Activated CD8-positive, alpha-beta memory T cell treated with anti-CD3 and anti-CD28 coated beads for 4 hours (primary cell): ENCODE measurements around the gene PCAT6.
A peak's percentile ranks its signal among the peaks of the same experiment; 100 is the strongest.
"Not testable (repeated sequence)": the region's sequence is repeated elsewhere in the genome, so short reads cannot be mapped to it uniquely, and the experiment has no call there.

Experiments used
- DNase-seq, 2 donors: peaks; one replicate each; pipeline ENCODE4 v3.0.0-alpha.2; 2020; ENCODE audit warnings: low read depth in 2 of 2

The PCAT6 gene

GRCh38 chr1:202807451-202807925, 3.3 kb upstream of the PCAT6 start:
- DNase-seq: peak in 1 of 2 donors; percentile 18

- DNase-seq: peak; percentile 39 to 58
Measured at GRCh38 chr1:202807926-202808757, 2.6 kb upstream of the PCAT6 start, which contains the start of gene KDM5B. Gene KDM5B (minus strand): TSS chr1:202808421. CDS start chr1:202808305, 116 bp downstream.

DNA sequence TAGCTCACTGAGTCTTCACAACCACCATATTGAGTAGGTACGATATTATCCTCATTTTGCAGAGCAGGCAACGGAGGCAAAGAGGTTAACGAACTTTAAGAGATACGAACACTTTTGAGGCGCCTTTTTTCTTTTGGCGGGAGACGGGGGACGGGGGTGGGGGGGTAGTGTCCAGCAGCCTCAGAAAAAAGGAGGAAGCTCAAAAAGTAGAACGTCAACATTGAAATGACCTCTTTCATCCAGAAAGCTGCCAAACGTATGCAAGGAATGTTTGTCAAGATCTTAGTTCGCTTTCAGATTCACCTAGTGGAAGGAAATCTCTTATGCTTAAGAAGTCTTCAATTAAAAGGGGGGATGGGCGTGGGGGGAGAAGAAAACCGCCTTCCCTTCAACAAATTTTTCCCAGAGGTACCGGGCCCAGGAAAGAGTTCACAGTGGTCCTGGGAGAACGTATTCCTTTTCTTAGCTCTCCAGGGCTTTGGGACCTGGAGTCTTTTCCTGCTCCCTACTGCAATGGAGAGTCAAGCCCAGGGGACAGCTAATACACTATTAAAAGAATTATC, 1.1 kb upstream of the PCAT6 start:
- no peak for DNase-seq

GRCh38 chr1:202810193-202810614, 550 bp upstream of the PCAT6 start:
- no peak for DNase-seq

DNA sequence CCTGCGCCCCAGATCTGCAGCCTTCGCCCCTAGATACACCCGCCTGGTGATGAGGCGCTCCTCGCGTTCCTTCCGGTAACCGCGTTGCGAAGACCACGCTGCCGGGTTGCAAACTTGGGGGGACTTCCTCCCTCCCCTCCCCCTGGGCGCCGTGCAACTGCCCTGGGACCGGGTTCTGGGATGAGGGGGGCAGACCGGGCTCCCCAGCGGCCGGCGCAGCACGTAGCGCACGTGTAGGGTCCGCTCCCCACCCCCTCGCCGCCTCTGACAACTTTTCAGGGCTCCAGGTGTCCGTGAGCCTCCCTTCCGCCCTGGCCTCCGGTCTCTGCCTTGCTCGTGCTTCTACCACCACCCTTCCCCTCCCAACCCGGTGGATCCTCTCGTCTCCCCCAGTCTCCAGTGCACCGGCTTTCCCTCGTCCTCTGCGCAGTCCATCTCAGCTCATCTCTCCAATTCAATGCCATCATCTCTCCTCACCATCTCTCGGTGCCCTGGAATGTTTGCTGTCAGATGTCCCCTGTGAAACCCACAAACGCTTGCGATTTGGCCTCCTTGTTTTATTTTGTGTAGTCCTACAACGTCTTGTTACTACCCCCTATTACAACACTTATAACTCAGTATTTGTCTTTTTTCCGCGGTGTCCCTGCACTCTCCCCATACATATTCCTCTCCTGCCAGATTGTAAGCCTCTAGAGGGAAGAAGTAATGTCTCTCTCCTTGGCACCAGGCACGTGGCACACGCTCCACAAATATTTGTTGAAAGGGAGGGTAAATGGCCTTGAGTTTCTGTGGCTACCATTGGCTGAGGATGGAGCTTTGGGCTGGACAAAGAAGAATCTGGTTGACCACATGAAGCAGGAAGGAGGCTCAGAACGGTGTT, 782 bp downstream of the PCAT6 start:
- no peak for DNase-seq

GRCh38 chr1:202812176-202813026, 1.6 kb downstream of the PCAT6 start:
- DNase-seq: no peak

DNA sequence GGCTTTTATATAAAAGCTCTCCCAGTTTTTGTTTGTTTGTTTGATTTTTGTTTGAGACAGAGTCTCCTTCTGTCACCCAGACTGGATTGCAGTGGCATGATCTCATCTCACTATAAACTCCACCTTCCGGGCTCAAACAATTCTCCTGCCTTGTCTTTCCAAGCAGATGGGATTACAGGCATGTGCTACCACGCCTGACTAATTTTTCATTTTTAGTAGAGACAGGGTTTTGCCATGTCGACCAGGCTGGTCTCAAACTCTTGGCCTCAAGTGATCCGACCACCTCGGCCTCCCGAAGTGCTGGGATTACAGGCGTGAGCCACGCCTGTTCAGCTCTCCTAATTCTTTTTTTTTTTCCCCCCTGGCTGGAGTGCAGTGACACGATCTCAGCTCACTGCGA, 4.4 kb downstream of the PCAT6 start:
- DNase-seq: no peak

DNA sequence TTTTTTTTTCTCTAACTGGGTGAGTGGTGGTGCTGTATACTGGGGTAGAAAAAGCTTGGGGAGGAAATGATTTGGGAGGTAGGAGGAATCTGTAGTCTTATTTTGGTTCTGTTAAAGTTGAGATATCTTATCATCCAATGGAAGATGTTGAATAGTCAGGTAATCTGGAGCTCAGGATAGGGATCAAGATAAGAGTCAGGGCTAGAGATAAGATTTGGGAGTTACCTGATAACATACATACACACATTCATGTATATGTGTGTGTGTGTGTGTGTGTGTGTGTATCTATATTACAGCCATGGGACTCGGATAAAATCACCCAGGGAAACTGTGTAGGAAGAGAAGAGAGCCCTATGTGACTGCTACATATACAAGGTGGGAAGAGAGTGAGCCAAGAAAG, 8.1 kb downstream of the PCAT6 start:
- no peak for DNase-seq

DNA sequence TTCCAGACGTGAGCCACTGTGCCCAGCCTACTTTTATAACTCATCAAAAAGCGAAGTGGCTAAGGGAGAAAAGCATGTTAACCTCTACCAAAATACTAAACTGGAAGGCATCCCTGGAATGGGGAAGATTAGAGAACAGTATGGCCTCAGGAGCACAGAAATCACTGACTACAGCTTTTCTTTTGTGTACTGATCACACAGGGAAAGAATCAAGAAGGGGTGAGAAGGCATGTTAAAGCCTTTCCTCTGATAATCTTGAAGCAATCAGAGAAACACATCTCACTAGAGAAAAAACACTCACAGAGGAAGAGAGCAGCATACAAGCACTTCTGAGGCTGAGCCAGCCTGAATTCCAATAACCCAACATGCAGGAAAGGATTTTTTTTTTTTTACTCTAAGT, 10.7 kb downstream of the PCAT6 start:
- DNase-seq: no peak

- no peak for DNase-seq
Measured at GRCh38 chr1:202825748-202826147, 15.0 kb downstream of the PCAT6 start.

DNA sequence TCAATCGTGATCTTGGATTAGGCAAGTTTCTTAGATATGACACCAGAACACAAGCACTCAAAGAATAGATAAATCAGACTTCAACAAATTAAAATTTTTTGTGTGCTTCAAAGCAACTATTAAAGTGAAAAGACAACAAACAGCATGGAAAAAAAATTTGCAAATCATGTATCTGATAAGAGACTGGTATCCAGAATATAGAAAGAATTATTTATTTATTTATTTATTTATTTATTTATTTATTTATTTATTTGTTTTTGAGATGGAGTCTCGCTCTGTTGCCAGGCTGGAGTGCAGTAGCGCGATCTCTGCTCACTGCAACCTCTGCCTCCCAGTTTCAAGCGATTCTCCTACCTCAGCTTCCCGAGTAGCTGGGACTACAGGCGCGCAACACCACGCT, 18.5 kb downstream of the PCAT6 start:
- not testable (repeated sequence) for DNase-seq

DNA sequence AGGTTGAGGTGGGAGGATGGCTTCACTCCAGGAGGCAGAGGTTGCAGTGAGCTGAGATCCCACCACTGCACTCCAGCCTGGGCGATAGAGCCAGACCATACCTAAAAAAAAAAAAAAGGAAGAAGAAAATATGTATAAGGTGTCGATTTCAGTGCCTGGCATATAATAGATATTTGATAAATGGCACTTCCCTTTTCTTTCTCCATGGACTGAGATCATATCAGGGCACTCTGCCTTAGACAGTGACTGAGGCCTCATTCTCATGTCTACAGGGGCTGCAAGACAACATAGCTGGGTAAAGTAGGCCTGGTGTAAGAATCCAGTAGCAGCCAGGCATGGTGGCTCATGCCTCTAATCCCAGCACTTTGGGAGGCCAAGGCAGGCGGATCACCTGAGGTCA, 21.2 kb downstream of the PCAT6 start:
- DNase-seq: no peak

DNA sequence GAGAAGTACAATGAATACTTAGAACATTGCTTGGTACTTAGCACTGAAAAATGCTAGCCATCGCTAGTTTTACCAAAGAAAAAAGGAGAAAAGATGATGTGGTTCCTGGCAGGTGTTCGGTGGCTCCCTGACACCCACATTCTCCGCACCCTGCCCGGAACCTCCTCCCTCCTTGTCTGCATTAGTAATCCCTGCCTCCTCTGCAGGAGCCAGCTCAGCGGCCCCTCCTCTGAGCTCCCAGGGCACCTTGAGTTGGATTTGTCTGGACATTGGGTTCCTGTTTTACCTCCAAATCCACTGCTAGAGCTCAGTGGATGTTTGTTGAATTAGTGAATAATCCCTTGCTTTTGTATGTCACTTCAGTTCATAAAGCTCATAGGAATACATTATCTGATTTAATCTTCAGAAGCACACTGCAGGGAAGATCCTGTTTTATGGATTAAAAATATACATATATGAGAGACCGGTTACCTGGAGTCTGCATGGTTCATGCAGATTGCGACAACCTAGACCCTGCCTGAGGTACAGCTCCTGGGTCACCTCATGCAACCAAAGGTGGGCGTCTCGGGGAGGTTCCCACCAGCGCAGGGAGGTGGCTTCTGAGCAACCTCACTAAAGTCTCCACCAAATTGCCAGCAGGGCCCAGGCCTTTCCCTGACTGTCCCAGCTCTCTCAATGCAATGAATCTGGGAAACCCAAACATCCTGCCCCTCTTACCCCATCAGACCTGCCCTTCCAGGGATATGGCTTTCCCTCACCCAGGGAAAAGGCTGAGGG, 24.2 kb downstream of the PCAT6 start:
- no peak for DNase-seq

- no peak for DNase-seq
Measured at GRCh38 chr1:202835548-202836072, 24.9 kb downstream of the PCAT6 start.

- DNase-seq: no peak
Measured at GRCh38 chr1:202836623-202837403, 26.1 kb downstream of the PCAT6 start.

DNA sequence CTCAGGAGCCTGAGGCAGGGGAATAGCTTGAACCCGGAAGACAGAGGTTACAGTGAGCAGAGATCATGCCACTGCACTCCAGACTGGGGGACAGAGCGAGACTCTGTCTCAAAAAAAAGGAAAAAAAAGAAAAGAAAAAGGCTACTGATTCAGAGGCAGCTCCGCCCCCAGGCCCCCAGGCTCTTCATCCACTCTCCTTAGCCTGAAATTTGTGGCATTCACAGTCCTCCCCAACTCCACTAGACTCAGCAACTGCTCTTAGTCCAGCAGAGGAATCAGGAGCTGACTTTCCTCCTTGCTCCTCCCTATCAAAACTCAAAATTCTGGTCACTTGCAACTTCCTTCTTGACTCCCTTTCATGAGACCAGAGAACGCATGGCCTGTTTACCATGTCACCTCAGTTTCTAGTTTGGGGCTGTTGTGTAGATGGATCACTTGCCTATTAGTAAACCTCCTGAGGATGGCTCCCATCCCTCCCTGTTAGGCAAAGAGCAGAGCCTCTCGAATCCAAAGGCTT, 27.1 kb downstream of the PCAT6 start:
- no peak for DNase-seq

DNA sequence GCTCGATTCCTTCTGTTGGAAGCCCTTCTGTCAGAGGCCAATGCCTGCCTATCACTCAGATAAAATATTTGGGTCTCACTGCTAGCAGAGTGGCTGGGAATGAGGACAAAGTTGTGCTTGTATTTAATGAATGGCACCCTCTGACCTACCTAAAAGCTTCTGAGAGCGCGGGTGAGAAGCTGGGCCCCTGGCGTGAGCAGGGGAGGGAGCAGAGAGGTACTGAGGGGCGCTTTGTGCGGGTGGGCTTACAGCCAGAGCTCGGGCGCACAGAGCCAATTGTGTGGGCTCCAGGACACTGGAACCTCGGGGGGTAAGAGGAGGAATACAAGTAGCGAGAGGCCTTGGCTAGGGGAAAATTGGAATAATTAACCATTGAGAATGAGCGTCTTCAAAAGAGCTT, 32.3 kb downstream of the PCAT6 start:
- no peak for DNase-seq

GRCh38 chr1:202844259-202844658, 33.5 kb downstream of the PCAT6 start:
- DNase-seq: no peak

DNA sequence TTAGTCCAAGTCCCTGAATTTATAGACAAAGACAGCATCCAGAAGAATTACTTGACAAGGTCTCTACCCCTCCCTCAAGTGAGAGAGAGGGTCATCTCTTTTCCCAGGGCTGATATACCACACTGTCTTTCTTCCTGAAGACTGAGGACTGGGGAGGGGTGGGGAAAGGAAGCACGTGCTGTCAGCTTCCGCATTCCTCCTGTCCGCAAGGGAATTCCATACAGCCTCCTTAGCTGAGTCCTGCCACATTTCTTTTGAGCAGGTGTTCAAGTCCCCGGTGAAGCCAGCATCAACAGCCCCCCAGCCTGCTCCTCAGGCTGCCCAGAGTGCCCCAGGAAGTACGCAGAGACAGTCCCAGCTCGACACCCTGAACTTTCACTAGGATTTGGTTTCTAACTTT, 34.2 kb downstream of the PCAT6 start:
- no peak for DNase-seq
